CD14-positive monocyte (primary cell): Measurements from ENCODE around the gene GOLGA6L7. TPM values are rescaled to one million over a fixed set of nuclear protein-coding genes. Genes with fewer than 3 reads are reported as not detected.
"Not testable (repeated sequence)": the region's sequence is repeated elsewhere in the genome, so short reads cannot be mapped to it uniquely, and the experiment has no call there.

Experiments used
- DNase-seq, 3 donors: peaks; one replicate each; pipeline ENCODE4 v3.0.0-alpha.2; 2011 to 2022
- H2AFZ ChIP-seq: 2 replicates; pipeline ENCODE4 v1.6.0; 2012; ENCODE audit warnings: mild to moderate bottlenecking, low read depth, low read length, inconsistent platforms; ENCODE audit not compliant: insufficient read depth, poor library complexity, severe bottlenecking
- H3K27ac ChIP-seq, 2 donors: 1 replicate in 1 of 2; 2 replicates in 1 of 2; pipeline ENCODE4 v1.5.1; 2012 to 2013; ENCODE audit warnings: low read length in 2 of 2, control low read depth in 1 of 2, inconsistent platforms in 1 of 2, low read depth in 1 of 2, mild to moderate bottlenecking in 1 of 2
- H3K27me3 ChIP-seq, 2 donors: one replicate each; pipeline versions ENCODE4 v1.6.0 to v1.6.1; 2011 to 2013; ENCODE audit warnings: low read length in 2 of 2; ENCODE audit not compliant: control insufficient read depth in 2 of 2, insufficient read depth in 2 of 2
- H3K36me3 ChIP-seq, 2 donors: replicated peaks in 1 of 2; 1 replicate in 1 of 2; 2 replicates in 1 of 2; pipeline versions ENCODE4 v1.5.1 to v1.6.1; 2012 to 2013; ENCODE audit warnings: low read length in 2 of 2, control low read depth in 1 of 2, inconsistent platforms in 1 of 2, mild to moderate bottlenecking in 1 of 2; ENCODE audit not compliant: insufficient read depth in 2 of 2, control insufficient read depth in 1 of 2
- H3K4me1 ChIP-seq, 2 donors: 1 replicate in 1 of 2; 2 replicates in 1 of 2; pipeline versions ENCODE4 v1.5.1 to v1.6.1; 2012 to 2013; ENCODE audit warnings: low read length in 2 of 2, control low read depth in 1 of 2, inconsistent platforms in 1 of 2, mild to moderate bottlenecking in 1 of 2, moderate library complexity in 1 of 2; ENCODE audit not compliant: insufficient read depth in 2 of 2, control insufficient read depth in 1 of 2
- H3K4me2 ChIP-seq: replicated peaks from 2 replicates; pipeline ENCODE3; 2012; ENCODE audit warnings: low read length, moderate library complexity, mild to moderate bottlenecking; ENCODE audit not compliant: poor library complexity, severe bottlenecking; ENCODE audit errors: extremely low read depth
- H3K4me3 ChIP-seq, 3 experiments: fragments of 200-600 bp in 1 of 3; sonication (generic) in 1 of 3; replicated peaks in 1 of 3; 1 replicate in 2 of 3; 2 replicates in 1 of 3; pipeline ENCODE4 v1.5.1; 2011 to 2013; ENCODE audit warnings: low read length in 3 of 3, mild to moderate bottlenecking in 3 of 3, control low read depth in 2 of 3, low read depth in 2 of 3, inconsistent platforms in 1 of 3, moderate library complexity in 1 of 3
- H3K79me2 ChIP-seq: 2 replicates; pipeline ENCODE4 v1.6.0; 2012; ENCODE audit warnings: mild to moderate bottlenecking, control low read depth, inconsistent platforms, low read length, moderate library complexity; ENCODE audit not compliant: insufficient read depth
- H3K9ac ChIP-seq: 2 replicates; pipeline ENCODE4 v1.6.0; 2017; ENCODE audit warnings: low read length, mild to moderate bottlenecking; ENCODE audit not compliant: insufficient read depth, poor library complexity, severe bottlenecking
- H3K9me3 ChIP-seq, 2 donors: replicated peaks in 1 of 2; 1 replicate in 1 of 2; 2 replicates in 1 of 2; pipeline versions ENCODE4 v1.5.1 to v1.6.1; 2012 to 2013; ENCODE audit warnings: low read length in 2 of 2, control low read depth in 1 of 2; ENCODE audit not compliant: control insufficient read depth in 1 of 2, insufficient read depth in 1 of 2
- H4K20me1 ChIP-seq: 2 replicates; pipeline ENCODE4 v1.6.0; 2012; ENCODE audit warnings: mild to moderate bottlenecking, low read length, control low read depth, moderate library complexity; ENCODE audit not compliant: insufficient read depth
- H3K27ac Mint-ChIP-seq, 7 donors: one replicate each; pipeline ENCODE4 v1.8.0; 2020; ENCODE audit warnings: mild to moderate bottlenecking in 7 of 7, mixed read lengths in 7 of 7, moderate library complexity in 6 of 7, inconsistent platforms in 2 of 7
- H3K27me3 Mint-ChIP-seq, 3 donors: one replicate each; pipeline ENCODE4 v1.8.0; 2021 to 2022; ENCODE audit warnings: low read depth in 3 of 3, mild to moderate bottlenecking in 3 of 3, mixed read lengths in 3 of 3, moderate library complexity in 3 of 3, inconsistent platforms in 1 of 3
- H3K36me3 Mint-ChIP-seq, 2 donors: one replicate each; pipeline ENCODE4 v1.8.0; 2020; ENCODE audit warnings: mixed read lengths in 2 of 2, inconsistent platforms in 1 of 2, mild to moderate bottlenecking in 1 of 2
- H3K4me1 Mint-ChIP-seq: one replicate; pipeline ENCODE4 v1.8.0; 2020; ENCODE audit warnings: mild to moderate bottlenecking, mixed read lengths
- H3K4me3 Mint-ChIP-seq, 2 donors: one replicate each; pipeline ENCODE4 v1.8.0; 2020; ENCODE audit warnings: mild to moderate bottlenecking in 2 of 2, mixed read lengths in 2 of 2, moderate library complexity in 1 of 2
- H3K9me3 Mint-ChIP-seq, 7 donors: one replicate each; pipeline ENCODE4 v1.8.0; 2020 to 2022; ENCODE audit warnings: mixed read lengths in 7 of 7, mild to moderate bottlenecking in 6 of 7, moderate library complexity in 6 of 7, inconsistent platforms in 2 of 7
- WGBS: methylation state at CpG from one replicate; pipeline ENCODE4 v1.1.5; 2013; ENCODE audit warnings: missing lambda C conversion rate; ENCODE audit not compliant: insufficient coverage; 5-methylcytosine and 5-hydroxymethylcytosine counted together
- intact Hi-C, 2 donors: fragments of 100-400 bp; cut with micrococcal nuclease; formaldehyde crosslinking; loops; one replicate each; pipeline versions ENCODE4 v1.15.0 to v1.15.1; 2023
- polyA plus RNA-seq, 3 donors: library from polyadenylated mRNA; depleted of rRNA in 1 of 3; unstranded in 2 of 3; stranded (reverse) in 1 of 3; fragments of 300-500 nt in 2 of 3; fragments of >200 nt in 1 of 3; fragmentation: Illumina TruSeq in 2 of 3; gene quantifications; 1 replicate in 2 of 3; 2 replicates in 1 of 3; pipeline ENCODE4 v1.2.3, GENCODE V29; 2012 to 2021
- TF ChIP-seq, protein P1 (sequence below): fragments of 200-600 bp; IDR thresholded peaks from one replicate; pipeline ENCODE4 v1.8.0; 2022; ENCODE audit warnings: antibody characterized with exemption, mild to moderate bottlenecking

Gene GOLGA6L7
- polyA plus RNA-seq, 3 donors: not detected

DNA sequence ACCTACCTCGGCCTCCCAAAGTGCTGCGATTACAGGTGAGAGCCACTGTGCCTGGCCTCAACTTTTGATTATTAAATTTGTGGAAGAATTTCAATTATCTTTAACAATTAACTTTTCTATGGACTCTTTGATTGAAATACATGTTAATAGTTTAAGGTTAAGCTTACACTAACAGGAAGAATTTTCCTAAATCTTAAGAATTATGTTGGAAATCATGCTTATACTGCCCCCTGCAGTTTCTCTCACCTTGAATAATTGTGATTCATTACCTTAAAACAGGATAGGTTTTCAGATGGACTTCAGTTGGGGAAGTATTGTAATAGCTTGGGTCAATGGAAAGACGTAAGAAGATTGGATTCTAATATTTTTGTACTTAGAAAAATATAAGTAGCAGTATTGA is 54.2 kb downstream of the GOLGA6L7 start:
- H3K4me2 ChIP-seq, DNase-seq, H3K27me3 ChIP-seq, H3K4me1 ChIP-seq, H3K36me3 ChIP-seq, H3K9me3 ChIP-seq, H3K9me3 Mint-ChIP-seq, intact Hi-C loops, H3K79me2 ChIP-seq, H3K4me3 ChIP-seq, H3K27ac ChIP-seq, H3K36me3 Mint-ChIP-seq, H3K27ac Mint-ChIP-seq, H3K4me3 Mint-ChIP-seq, H2AFZ ChIP-seq, H4K20me1 ChIP-seq, H3K9ac ChIP-seq: not testable (repeated sequence)
- TF ChIP-seq, protein P1, sequence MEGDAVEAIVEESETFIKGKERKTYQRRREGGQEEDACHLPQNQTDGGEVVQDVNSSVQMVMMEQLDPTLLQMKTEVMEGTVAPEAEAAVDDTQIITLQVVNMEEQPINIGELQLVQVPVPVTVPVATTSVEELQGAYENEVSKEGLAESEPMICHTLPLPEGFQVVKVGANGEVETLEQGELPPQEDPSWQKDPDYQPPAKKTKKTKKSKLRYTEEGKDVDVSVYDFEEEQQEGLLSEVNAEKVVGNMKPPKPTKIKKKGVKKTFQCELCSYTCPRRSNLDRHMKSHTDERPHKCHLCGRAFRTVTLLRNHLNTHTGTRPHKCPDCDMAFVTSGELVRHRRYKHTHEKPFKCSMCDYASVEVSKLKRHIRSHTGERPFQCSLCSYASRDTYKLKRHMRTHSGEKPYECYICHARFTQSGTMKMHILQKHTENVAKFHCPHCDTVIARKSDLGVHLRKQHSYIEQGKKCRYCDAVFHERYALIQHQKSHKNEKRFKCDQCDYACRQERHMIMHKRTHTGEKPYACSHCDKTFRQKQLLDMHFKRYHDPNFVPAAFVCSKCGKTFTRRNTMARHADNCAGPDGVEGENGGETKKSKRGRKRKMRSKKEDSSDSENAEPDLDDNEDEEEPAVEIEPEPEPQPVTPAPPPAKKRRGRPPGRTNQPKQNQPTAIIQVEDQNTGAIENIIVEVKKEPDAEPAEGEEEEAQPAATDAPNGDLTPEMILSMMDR: peak; percentile 26
- no CpG with 5 or more reads among the region's 3 CpGs for WGBS
- peaks cover 11% of the 10 kb centered on the region for H3K4me1 Mint-ChIP-seq
- H3K27me3 Mint-ChIP-seq: peaks cover 15 to 24% (median 15%) of the 10 kb centered on the region in 3 donors

Other genes with a start within 250 kb of the GOLGA6L7 start
- under 1 TPM in 1 of 3 donors, not detected in 2; 0.39 TPM for gene GOLGA8M, start 136.2 kb downstream of the GOLGA6L7 start, polyA plus RNA-seq
- under 1 TPM in 1 of 3 donors, not detected in 2; 0.30 TPM for gene APBA2, start 37.3 kb upstream of the GOLGA6L7 start, polyA plus RNA-seq